ENCODE measurements around the gene CT45A6. TPM values are rescaled to one million over a fixed set of nuclear protein-coding genes. Genes with fewer than 3 reads are reported as not detected.
"Not testable (repeated sequence)": the region's sequence is repeated elsewhere in the genome, so short reads cannot be mapped to it uniquely, and the experiment has no call there.

Gene CT45A6, protein sequence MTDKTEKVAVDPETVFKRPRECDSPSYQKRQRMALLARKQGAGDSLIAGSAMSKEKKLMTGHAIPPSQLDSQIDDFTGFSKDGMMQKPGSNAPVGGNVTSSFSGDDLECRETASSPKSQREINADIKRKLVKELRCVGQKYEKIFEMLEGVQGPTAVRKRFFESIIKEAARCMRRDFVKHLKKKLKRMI
- total RNA-seq (not detected), polyA plus RNA-seq (not detected)

DNA sequence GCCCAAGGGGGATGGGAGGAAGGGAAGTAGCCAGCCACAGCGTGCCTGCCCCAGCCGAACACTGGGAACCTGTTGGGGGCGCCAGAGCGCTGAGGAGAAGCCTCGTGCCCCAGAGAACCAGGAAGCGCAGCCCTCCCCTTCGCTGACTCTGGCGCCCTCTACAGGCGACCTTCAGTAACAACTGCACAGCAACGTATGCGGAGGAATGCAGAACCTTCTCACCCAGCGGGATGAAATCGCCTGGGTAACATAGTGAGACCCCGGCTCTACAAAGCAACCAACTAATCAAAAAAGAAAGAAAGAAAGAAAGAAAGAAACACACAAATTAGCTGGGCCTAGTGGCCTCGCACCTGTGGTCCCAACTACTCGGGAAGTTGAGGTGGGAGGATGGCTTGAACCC lies at the start of gene CT45A6:
CT45A6 (minus strand) TSS at position 101 of the 400 bp plus-strand sequence. CDS start 3,794 bp downstream, outside the sequence.
- DNase-seq; H3K9me3 ChIP-seq; intact Hi-C loops (cut with DNase I); H3K4me1 ChIP-seq; H3K4me3 ChIP-seq; H3K27ac ChIP-seq; H3K36me3 ChIP-seq; H3K27me3 ChIP-seq; ATAC-seq; FAIRE-seq: not testable (repeated sequence)
- no CpG with 5 or more reads among the region's 16 CpGs for WGBS, 2 donors

DNA sequence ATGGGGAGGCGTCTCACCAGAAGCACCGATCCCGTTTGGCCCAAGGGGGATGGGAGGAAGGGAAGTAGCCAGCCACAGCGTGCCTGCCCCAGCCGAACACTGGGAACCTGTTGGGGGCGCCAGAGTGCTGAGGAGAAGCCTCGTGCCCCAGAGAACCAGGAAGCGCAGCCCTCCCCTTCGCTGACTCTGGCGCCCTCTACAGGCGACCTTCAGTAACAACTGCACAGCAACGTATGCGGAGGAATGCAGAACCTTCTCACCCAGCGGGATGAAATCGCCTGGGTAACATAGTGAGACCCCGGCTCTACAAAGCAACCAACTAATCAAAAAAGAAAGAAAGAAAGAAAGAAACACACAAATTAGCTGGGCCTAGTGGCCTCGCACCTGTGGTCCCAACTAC lies 34.6 kb upstream of the CT45A6 start, which contains the start of gene CT45A7:
CT45A7 (minus strand) TSS at position 101 of the 400 bp plus-strand sequence. CDS start 3,747 bp downstream, outside the sequence.
- H3K27ac ChIP-seq; H3K27me3 ChIP-seq; FAIRE-seq; ATAC-seq; H3K4me1 ChIP-seq; H3K4me3 ChIP-seq; H3K36me3 ChIP-seq; DNase-seq; H3K9me3 ChIP-seq; intact Hi-C loops (cut with DNase I): not testable (repeated sequence)
- WGBS, 2 donors, result no CpG with 5 or more reads among the region's 17 CpGs

DNA sequence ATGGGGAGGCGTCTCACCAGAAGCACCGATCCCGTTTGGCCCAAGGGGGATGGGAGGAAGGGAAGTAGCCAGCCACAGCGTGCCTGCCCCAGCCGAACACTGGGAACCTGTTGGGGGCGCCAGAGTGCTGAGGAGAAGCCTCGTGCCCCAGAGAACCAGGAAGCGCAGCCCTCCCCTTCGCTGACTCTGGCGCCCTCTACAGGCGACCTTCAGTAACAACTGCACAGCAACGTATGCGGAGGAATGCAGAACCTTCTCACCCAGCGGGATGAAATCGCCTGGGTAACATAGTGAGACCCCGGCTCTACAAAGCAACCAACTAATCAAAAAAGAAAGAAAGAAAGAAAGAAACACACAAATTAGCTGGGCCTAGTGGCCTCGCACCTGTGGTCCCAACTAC lies 17.3 kb upstream of the CT45A6 start, which contains the start of gene CT45A2:
CT45A2 (minus strand) TSS at position 101 of the 400 bp plus-strand sequence. CDS start 3,747 bp downstream, outside the sequence.
- H3K4me3 ChIP-seq; H3K27ac ChIP-seq; FAIRE-seq; H3K36me3 ChIP-seq; intact Hi-C loops (cut with DNase I); H3K9me3 ChIP-seq; DNase-seq; H3K27me3 ChIP-seq; H3K4me1 ChIP-seq; ATAC-seq: not testable (repeated sequence)
- no CpG with 5 or more reads among the region's 17 CpGs for WGBS, 2 donors

DNA sequence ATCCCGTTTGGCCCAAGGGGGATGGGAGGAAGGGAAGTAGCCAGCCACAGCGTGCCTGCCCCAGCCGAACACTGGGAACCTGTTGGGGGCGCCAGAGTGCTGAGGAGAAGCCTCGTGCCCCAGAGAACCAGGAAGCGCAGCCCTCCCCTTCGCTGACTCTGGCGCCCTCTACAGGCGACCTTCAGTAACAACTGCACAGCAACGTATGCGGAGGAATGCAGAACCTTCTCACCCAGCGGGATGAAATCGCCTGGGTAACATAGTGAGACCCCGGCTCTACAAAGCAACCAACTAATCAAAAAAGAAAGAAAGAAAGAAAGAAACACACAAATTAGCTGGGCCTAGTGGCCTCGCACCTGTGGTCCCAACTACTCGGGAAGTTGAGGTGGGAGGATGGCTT lies 17.2 kb downstream of the CT45A6 start, which contains the start of gene CT45A5:
CT45A5 (minus strand) TSS at position 101 of the 400 bp plus-strand sequence. CDS start 3,774 bp downstream, outside the sequence.
- H3K4me1 ChIP-seq; H3K9me3 ChIP-seq; H3K4me3 ChIP-seq; H3K27me3 ChIP-seq; H3K27ac ChIP-seq; intact Hi-C loops (cut with DNase I); FAIRE-seq; ATAC-seq; H3K36me3 ChIP-seq; DNase-seq: not testable (repeated sequence)
- no CpG with 5 or more reads among the region's 16 CpGs for WGBS, 2 donors

DNA sequence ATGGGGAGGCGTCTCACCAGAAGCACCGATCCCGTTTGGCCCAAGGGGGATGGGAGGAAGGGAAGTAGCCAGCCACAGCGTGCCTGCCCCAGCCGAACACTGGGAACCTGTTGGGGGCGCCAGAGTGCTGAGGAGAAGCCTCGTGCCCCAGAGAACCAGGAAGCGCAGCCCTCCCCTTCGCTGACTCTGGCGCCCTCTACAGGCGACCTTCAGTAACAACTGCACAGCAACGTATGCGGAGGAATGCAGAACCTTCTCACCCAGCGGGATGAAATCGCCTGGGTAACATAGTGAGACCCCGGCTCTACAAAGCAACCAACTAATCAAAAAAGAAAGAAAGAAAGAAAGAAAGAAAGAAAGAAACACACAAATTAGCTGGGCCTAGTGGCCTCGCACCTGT lies 34.5 kb downstream of the CT45A6 start, which contains the start of gene CT45A3:
CT45A3 (minus strand) TSS at position 101 of the 400 bp plus-strand sequence. CDS start 3,747 bp downstream, outside the sequence.
- FAIRE-seq, result not testable (repeated sequence)

DNA sequence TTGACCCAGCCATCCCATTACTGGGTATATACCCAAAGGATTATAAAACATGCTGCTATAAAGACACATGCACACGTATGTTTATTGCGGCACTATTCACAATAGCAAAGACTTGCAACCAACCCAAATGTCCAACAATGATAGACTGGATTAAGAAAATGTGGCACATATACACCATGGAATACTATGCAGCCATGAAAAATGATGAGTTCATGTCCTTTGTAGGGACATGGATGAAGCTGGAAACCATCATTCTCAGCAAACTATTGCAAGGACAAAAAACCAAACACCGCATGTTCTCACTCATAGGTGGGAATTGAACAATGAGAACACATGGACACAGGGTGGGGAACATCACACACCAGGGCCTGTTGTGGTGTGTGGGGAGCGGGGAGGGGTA lies 57.8 kb downstream of the CT45A6 start:
- H3K4me1 ChIP-seq; ATAC-seq; DNase-seq; H3K4me3 ChIP-seq; intact Hi-C loops (cut with DNase I); H3K36me3 ChIP-seq; H3K27me3 ChIP-seq; H3K9me3 ChIP-seq; H3K27ac ChIP-seq; FAIRE-seq: not testable (repeated sequence)
- 80 to 92% methylated on average over 3 to 4 of the region's 4 CpGs for WGBS, 2 donors

More for the DNA sequence above, 34.5 kb downstream of the CT45A6 start, which contains the start of gene CT45A3:
- H3K27me3 ChIP-seq; ATAC-seq; H3K36me3 ChIP-seq; H3K4me3 ChIP-seq; intact Hi-C loops (cut with DNase I); DNase-seq; H3K9me3 ChIP-seq; H3K4me1 ChIP-seq; H3K27ac ChIP-seq: not testable (repeated sequence)
- WGBS, 2 donors, result no CpG with 5 or more reads among the region's 17 CpGs

Other genes with a start within 250 kb of the CT45A6 start
- not detected for gene CT45A1, start 89.1 kb downstream of the CT45A6 start, total RNA-seq
- gene CT45A1, start 89.1 kb downstream of the CT45A6 start, polyA plus RNA-seq, result not detected
- gene CT45A3, start 34.6 kb downstream of the CT45A6 start, total RNA-seq, result not detected
- not detected for gene CT45A3, start 34.6 kb downstream of the CT45A6 start, polyA plus RNA-seq
- gene CT45A5, start 17.3 kb downstream of the CT45A6 start, total RNA-seq, result not detected
- not detected for gene CT45A5, start 17.3 kb downstream of the CT45A6 start, polyA plus RNA-seq
- not detected for gene CT45A2, start 17.2 kb upstream of the CT45A6 start, total RNA-seq
- gene CT45A2, start 17.2 kb upstream of the CT45A6 start, polyA plus RNA-seq, result not detected
- not detected for gene CT45A7, start 34.5 kb upstream of the CT45A6 start, total RNA-seq
- not detected for gene CT45A7, start 34.5 kb upstream of the CT45A6 start, polyA plus RNA-seq
- not detected for gene CT45A8, start 51.8 kb upstream of the CT45A6 start, total RNA-seq
- not detected for gene CT45A8, start 51.8 kb upstream of the CT45A6 start, polyA plus RNA-seq
- not detected for gene CT45A9, start 69.0 kb upstream of the CT45A6 start, total RNA-seq
- not detected for gene CT45A9, start 69.0 kb upstream of the CT45A6 start, polyA plus RNA-seq
- gene CT45A10, start 90.7 kb upstream of the CT45A6 start, total RNA-seq, result not detected
- gene CT45A10, start 90.7 kb upstream of the CT45A6 start, polyA plus RNA-seq, result not detected
- under 1 TPM in 1 of 6 donors, not detected in 5; 0.47 TPM for gene SAGE1, start 90.9 kb upstream of the CT45A6 start, total RNA-seq
- gene SAGE1, start 90.9 kb upstream of the CT45A6 start, polyA plus RNA-seq, result not detected
- 10 to 100 TPM in 4 of 6 donors, 1 to 10 TPM in 2; 6.7 to 15.6 (median 11.7) TPM for gene MMGT1, start 171.2 kb upstream of the CT45A6 start, total RNA-seq
- gene MMGT1, start 171.2 kb upstream of the CT45A6 start, polyA plus RNA-seq, result 1 to 10 TPM; 1.4 to 7.0 TPM
- gene SLC9A6, start 182.6 kb upstream of the CT45A6 start, total RNA-seq, result 1 to 10 TPM; 2.1 to 8.3 (median 4.4) TPM
- gene SLC9A6, start 182.6 kb upstream of the CT45A6 start, polyA plus RNA-seq, result 1 to 10 TPM; 2.8 to 6.2 TPM